CMK (cell line): ENCODE results near the gene CEACAM8.
"Not testable (repeated sequence)": the region's sequence is repeated elsewhere in the genome, so short reads cannot be mapped to it uniquely, and the experiment has no call there.

Experiments used
- DNase-seq: peaks from one replicate; pipeline ENCODE4 v3.0.0-alpha.2; 2010; ENCODE audit warnings: low read depth

CEACAM8 gene

DNA sequence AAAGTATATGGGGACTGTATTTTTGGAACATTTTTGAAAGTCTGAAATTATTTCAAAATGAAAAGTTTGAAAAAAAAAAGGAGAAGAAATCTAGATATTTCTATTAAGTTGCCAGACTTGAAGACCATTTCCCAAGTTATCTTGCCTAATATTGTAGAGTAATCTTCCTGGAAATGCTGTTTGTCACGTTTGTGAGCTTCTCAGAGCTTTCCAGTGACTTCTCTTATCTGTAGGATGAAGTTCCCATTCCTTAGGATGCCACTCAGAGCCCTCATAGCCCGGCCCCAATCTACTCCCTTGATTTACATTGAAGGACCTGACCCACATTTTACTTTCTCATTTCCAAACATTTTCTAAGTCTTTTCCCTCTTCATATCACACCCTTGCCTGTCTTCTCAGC, 23.6 kb downstream of the CEACAM8 start:
- DNase-seq: no peak

GRCh38 chr19:42569193-42569592, 25.5 kb downstream of the CEACAM8 start:
- DNase-seq: no peak

- no peak for DNase-seq
These were observed 26.7 kb downstream of the CEACAM8 start for GRCh38 chr19:42568006-42568405.

DNA sequence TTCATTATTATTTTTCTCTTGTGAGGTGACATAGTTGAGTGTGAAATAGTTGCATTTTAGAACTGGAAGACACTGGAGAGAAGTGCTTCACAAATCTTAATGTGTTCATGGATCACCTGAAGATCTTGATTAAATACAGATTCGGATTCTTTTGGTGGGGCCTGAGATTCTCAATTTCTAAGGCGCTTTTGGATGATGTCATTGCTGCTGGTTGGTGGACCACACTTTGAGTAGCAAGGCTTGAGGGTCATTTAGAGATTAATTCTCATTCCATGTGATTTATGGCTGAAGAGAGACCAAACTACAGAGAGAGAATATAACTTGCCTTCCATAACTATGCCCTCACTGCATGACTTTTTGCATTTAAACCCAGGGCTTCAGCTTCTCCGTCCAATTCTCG, 27.2 kb downstream of the CEACAM8 start:
- DNase-seq: no peak

- no peak for DNase-seq
These were observed 31.1 kb downstream of the CEACAM8 start for GRCh38 chr19:42563352-42564210.

- DNase-seq: no peak
These were observed 33.2 kb downstream of the CEACAM8 start for GRCh38 chr19:42561512-42561911.

- no peak for DNase-seq
These were observed 34.0 kb downstream of the CEACAM8 start for GRCh38 chr19:42560731-42561130.

GRCh38 chr19:42558450-42559150, 36.1 kb downstream of the CEACAM8 start:
- DNase-seq: no peak

DNA sequence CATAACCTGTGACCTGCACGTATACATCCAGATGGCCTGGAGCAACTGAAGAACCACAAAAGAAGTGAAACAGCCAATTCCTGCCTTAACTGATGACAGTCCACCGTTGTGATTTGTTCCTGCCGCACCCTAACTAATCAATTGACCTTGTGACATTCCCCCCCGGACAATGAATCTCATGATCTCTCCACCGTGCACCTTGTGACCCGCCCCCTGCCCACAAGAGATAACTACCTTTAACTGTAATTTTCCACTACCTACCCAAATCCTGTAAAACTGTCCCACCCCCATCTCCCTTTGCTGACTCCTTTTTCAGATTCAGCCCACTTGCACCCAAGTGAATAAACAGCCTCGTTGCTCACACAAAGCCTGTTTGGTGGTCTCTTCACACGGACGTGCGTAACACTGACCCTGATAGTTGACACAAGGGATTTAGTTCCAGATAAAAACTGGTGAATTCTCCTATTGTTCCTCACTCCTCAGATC, 37.3 kb downstream of the CEACAM8 start:
- not testable (repeated sequence) for DNase-seq

GRCh38 chr19:42555801-42556200, 38.9 kb downstream of the CEACAM8 start:
- DNase-seq: no peak

- DNase-seq: no peak
These were observed 39.4 kb downstream of the CEACAM8 start for GRCh38 chr19:42555317-42555716.

GRCh38 chr19:42554046-42554575, 40.6 kb downstream of the CEACAM8 start:
- no peak for DNase-seq

- no peak for DNase-seq
These were observed 41.3 kb downstream of the CEACAM8 start for GRCh38 chr19:42553292-42554045.

GRCh38 chr19:42552086-42553065, 42.3 kb downstream of the CEACAM8 start:
- DNase-seq: no peak

- DNase-seq: not testable (repeated sequence)
These were observed 44.2 kb downstream of the CEACAM8 start for GRCh38 chr19:42550521-42550920.

DNA sequence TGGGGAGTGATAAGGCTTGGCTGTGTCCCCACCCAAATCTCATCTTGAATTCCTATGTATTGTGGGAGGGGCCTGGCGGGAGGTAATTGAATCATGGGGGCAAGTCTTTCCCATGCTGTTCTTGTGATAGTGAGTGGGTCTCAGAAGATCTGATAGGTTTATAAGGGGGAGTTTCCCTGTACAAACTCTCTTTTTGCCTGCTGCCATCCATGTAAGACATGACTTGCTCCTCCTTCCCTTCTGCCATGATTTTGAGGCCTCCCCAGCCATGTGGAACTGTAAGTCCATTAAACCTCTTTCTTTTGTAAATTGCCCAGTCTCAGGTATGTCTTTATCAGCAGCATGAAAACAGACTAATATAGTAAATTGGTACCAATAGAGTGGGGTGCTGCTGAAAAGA, 45.7 kb downstream of the CEACAM8 start:
- DNase-seq: not testable (repeated sequence)

DNA sequence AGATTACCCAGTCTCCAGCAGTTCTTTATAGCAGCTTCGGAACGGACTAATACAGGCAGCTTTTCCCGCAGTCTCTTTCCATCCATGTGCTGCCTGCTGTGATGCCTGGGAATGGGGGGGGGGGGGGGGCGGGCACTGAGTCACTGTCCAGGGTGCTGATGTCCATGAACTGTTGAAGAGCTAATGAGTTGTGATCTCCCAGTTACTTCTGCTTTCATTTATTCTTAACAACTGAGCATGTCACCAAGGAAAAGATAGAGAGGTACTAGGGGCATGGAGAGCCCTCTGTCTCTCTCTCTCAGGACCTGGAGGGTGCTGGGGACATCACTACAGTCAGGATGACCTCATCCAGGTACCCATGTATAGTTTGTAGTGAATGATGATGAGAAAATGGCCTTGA, 46.2 kb downstream of the CEACAM8 start:
- no peak for DNase-seq

DNA sequence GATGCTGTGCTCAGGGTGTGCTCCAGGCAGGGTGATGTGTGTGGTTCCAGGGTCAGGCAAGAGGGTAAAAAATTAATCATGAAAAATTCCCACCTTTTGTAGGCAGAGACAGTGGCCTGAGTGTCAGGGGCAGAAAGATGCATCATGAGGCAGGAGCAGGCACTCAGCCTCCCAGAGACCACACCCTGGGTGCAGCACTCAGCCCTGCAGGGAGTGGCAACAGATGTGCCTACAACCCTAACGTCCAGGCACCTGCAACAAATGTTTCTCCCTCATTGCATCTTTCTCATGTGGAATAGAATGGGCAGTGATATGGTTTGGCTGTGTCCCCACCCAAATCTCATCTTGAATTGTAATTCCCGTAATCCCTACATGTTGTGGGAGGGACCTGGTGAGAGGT, 46.8 kb downstream of the CEACAM8 start:
- DNase-seq: no peak

DNA sequence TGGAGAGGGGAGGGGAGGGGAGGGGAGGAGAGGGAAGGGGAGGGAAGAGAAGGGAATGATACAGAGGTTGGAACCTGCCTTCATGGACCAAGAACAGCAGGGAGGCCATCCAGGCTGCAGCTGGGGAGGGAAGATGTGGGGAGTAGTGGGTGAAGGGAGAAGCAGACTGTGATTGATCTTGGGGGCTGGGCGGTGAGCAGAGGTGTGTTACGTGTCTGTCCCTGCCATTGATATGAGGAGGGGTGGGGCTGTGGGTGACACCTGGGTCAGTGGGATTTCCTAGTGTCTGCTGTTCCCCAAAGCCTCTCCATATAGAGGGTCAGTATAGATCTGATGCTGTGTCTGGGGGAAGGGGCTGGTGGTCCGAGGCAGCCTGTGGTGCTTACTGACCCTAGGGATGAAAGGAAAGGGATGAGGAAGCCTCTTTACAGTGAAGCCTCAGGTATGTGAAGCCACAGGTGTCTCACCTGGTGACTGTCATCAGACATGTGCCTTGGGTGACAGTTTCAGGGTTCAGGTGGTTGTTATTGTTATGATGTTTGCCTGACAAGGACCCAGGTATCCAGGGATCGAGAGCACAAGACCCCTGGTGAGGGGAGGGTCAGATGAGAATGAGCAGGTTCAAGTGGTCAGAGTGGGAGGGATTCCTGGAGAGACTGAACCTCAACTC, 47.8 kb downstream of the CEACAM8 start:
- no peak for DNase-seq

- DNase-seq: no peak
These were observed 50.6 kb downstream of the CEACAM8 start for GRCh38 chr19:42544146-42544545.
